OCI-LY1 (cell line): Measurements from ENCODE around the gene LCN2.

Experiments used
- EZH2 ChIP-seq: fragments of 200-600 bp; sonication (generic), shearing (Covaris generic); IDR thresholded peaks from 2 replicates; pipeline ENCODE4 v1.8.0; 2017; ENCODE audit warnings: borderline replicate concordance, mixed run types, mild to moderate bottlenecking, antibody characterized with exemption, low read length, moderate library complexity, mixed read lengths
- TF ChIP-seq, protein P1 (sequence below): fragments of 200-600 bp; sonication (generic), shearing (Covaris generic); IDR thresholded peaks from 2 replicates; pipeline ENCODE4 v1.5.1; 2017; ENCODE audit warnings: mild to moderate bottlenecking, antibody characterized with exemption, low read length, moderate library complexity, mixed read lengths

DNA sequence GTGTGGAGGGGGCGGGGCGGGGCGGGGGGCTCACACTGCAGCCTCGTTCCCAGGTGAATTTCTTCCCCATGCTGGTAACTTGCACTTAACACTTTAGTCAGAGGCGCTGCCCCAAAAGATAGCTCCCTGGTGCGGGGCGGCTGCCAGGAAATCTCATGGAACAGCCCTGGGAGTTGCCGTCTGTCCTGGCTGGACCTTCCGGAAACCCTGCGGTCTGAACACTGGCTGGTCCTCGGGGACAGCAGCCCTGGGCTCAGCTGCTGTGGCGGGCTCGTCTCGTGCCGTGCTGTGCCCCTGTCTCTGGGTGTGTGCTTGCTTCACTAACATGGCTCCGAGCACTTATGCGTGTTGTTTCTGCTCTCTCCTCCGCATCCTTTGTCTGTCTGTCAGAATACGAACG is 47.6 kb upstream of the LCN2 start:
- TF ChIP-seq, protein P1, sequence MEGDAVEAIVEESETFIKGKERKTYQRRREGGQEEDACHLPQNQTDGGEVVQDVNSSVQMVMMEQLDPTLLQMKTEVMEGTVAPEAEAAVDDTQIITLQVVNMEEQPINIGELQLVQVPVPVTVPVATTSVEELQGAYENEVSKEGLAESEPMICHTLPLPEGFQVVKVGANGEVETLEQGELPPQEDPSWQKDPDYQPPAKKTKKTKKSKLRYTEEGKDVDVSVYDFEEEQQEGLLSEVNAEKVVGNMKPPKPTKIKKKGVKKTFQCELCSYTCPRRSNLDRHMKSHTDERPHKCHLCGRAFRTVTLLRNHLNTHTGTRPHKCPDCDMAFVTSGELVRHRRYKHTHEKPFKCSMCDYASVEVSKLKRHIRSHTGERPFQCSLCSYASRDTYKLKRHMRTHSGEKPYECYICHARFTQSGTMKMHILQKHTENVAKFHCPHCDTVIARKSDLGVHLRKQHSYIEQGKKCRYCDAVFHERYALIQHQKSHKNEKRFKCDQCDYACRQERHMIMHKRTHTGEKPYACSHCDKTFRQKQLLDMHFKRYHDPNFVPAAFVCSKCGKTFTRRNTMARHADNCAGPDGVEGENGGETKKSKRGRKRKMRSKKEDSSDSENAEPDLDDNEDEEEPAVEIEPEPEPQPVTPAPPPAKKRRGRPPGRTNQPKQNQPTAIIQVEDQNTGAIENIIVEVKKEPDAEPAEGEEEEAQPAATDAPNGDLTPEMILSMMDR: no peak
- TF ChIP-seq EZH2: no peak
